ENCODE data around the gene FTO.

FTO gene

DNA sequence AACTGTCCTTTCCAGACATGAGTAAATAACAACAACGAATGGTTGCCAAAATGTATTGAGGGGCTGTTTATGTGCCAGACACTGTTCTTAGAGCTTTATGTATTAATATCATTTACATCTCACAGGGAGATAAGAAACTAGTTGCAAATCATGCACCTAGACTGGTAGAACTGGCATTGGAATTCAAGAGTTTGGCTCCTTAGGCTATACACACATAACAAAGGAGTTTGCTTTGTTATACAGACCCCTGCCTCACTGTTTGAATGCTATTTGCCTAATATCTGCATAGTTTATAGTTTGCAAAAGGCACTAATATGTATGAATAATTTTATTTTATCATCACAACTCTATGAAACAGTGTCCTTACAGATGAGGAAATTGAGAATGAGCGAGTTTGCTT, 100.0 kb downstream of the FTO start:
- Histone ChIP-seq H3K27me3 (no peaks in the 10 kb centered on the region), H3K36me3 (no peaks in the 10 kb centered on the region), H3K27ac (no peak overlapping the region), H3K4me1 (peaks cover 0 to 7% (median 4%) of the 10 kb centered on the region in 4 donors), H3K9me3 (no peaks in the 10 kb centered on the region), H3K4me3 (no peak overlapping the region)
- intact Hi-C loops (cut with DNase I; ENCODE audit: low total_unique reads): no loop called here
- DNase-seq: no peak
- TF ChIP-seq, protein P1, sequence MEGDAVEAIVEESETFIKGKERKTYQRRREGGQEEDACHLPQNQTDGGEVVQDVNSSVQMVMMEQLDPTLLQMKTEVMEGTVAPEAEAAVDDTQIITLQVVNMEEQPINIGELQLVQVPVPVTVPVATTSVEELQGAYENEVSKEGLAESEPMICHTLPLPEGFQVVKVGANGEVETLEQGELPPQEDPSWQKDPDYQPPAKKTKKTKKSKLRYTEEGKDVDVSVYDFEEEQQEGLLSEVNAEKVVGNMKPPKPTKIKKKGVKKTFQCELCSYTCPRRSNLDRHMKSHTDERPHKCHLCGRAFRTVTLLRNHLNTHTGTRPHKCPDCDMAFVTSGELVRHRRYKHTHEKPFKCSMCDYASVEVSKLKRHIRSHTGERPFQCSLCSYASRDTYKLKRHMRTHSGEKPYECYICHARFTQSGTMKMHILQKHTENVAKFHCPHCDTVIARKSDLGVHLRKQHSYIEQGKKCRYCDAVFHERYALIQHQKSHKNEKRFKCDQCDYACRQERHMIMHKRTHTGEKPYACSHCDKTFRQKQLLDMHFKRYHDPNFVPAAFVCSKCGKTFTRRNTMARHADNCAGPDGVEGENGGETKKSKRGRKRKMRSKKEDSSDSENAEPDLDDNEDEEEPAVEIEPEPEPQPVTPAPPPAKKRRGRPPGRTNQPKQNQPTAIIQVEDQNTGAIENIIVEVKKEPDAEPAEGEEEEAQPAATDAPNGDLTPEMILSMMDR (IDR thresholded peaks at IDR 0.05): no peak

DNA sequence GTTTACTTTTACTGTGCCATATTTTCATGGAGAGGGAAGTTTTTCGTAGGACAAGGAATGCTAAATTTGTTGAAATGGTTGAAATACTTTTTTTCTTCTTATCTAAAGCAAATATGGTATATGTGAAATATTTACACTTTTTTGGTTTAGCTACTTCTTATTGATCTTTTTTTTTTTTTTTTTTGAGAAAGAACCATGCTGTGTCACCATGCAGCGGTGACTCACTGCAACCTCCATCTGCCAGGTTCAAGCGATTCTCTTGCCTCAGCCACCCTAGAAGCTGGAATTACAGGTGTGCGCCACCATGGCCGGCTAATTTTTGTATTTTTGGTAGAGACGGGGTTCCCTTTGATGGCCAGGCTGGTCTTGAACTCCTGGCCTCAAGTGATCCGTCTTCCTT, 100.5 kb downstream of the FTO start:
- no peak overlapping the region for H3K4me3 ChIP-seq
- intact Hi-C loops (cut with DNase I; ENCODE audit: low total_unique reads): no loop called here

DNA sequence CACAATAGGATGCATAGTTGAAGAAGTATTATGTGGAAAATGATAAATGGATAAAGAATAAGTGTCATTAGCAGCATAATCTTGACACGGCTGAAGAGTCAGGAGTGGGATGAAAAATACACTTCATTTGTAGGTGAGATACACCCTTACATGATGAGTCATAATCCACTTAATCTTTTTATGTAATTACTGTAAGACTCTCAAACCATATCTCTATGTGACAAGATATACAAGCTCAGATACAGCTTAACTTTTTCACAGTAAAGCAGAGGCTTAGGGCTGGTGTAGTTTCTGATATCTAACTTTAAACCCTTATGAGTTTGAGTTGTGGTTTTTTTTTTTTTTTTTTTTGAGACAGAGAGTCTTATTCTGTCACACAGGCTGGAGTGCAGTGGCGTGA, 101.2 kb downstream of the FTO start:
- peaks cover 0 to 7% (median 4%) of the 10 kb centered on the region in 4 donors for H3K4me1 ChIP-seq
- TF ChIP-seq, protein P1 (IDR thresholded peaks at IDR 0.05): no peak
- no peak overlapping the region for H3K4me3 ChIP-seq
- intact Hi-C loops (cut with DNase I; ENCODE audit: low total_unique reads): no loop called here
- no peaks in the 10 kb centered on the region for H3K27me3 ChIP-seq
- DNase-seq: no peak
- H3K36me3 ChIP-seq: no peaks in the 10 kb centered on the region
- no peaks in the 10 kb centered on the region for H3K9me3 ChIP-seq
- H3K27ac ChIP-seq: no peak overlapping the region

More for the DNA sequence above, 100.5 kb downstream of the FTO start:
- Histone ChIP-seq H3K27me3 (no peaks in the 10 kb centered on the region), H3K4me1 (peaks cover 0 to 7% (median 4%) of the 10 kb centered on the region in 4 donors), H3K36me3 (no peaks in the 10 kb centered on the region), H3K27ac (no peak overlapping the region), H3K9me3 (no peaks in the 10 kb centered on the region)
- no peak for DNase-seq
- TF ChIP-seq, protein P1 (IDR thresholded peaks at IDR 0.05): no peak

DNA sequence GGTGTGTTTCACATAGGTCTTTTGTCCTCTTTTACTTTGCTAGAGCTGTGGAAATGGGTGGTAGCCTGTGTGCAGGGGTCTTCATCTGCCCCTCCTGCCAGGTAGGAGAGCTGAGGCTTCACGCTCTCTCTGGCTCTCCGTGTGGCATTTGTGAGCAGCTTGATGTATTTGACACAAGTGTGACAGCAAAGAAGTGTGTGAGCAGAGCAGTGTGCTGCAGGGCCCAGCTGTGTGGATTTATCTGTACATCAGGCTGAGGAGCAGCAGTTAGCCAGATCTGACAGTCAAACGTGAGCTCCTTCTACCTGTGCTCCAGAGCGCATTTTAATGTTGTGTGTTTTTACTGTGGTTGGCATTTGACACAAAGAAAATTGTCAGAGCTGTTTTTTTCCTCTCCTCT, 101.8 kb downstream of the FTO start:
- TF ChIP-seq, protein P1 (IDR thresholded peaks at IDR 0.05): no peak
- Histone ChIP-seq H3K9me3 (no peaks in the 10 kb centered on the region), H3K4me1 (peaks cover 0 to 7% (median 4%) of the 10 kb centered on the region in 4 donors), H3K36me3 (peaks cover 0 to 4% (median 0%) of the 10 kb centered on the region in 3 donors), H3K4me3 (no peak overlapping the region), H3K27me3 (no peaks in the 10 kb centered on the region), H3K27ac (no peak overlapping the region)
- intact Hi-C loops (cut with DNase I; ENCODE audit: low total_unique reads): no loop called here
- no peak for DNase-seq

DNA sequence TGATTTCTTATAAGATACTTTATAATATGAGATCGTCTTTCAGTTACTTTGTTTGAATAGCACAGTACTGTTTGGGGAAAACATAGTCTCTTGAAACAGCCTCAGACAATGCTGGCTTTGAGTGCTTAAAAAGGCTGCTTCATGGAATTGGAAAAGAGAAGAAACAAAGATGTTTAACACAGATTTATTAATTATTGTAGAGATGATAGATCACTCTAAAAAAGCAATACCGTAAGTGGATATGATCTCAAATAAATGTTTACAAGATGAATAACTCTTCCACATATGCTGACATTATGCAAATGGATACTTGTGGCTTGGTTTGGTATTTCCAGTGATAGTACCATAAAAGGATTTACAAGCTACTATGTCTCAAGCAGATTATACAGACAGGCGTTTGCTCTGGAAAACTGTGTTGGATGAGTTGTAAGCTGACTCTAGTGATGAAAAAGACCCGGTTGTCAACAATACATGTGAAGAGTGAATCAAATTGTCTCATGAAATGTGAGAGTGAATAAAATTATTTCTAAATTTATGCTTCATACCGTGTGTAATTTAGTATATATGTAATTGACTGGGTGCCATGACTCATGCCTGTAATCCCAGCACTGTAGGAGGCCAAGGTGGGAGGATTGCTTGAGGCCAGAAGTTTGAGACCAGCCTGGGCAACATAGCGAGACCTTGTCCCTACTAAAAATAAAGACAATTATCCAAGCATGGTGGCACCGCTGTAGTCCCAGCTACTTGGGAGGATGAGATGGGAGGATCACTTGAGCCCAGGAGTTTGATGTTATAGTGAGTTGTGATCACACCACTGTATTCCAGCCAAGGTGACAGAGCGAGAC, 105.4 kb downstream of the FTO start:
- intact Hi-C loops (cut with DNase I; ENCODE audit: low total_unique reads): no loop called here
- peaks cover 14 to 19% (median 19%) of the 10 kb centered on the region in 3 donors for H3K36me3 ChIP-seq
- no peak overlapping the region for H3K4me3 ChIP-seq
- no peaks in the 10 kb centered on the region for H3K9me3 ChIP-seq
- H3K27ac ChIP-seq: no peak overlapping the region
- peaks cover 0 to 7% (median 4%) of the 10 kb centered on the region in 4 donors for H3K4me1 ChIP-seq
- TF ChIP-seq, protein P1 (IDR thresholded peaks at IDR 0.05): no peak
- no peaks in the 10 kb centered on the region for H3K27me3 ChIP-seq
- no peak for DNase-seq
